DND-41 (cell line): ENCODE results near the gene IL11RA.

Experiments
- EZH2 ChIP-seq: IDR thresholded peaks from 3 replicates; pipeline ENCODE4 v1.6.1; 2012; ENCODE audit warnings: borderline replicate concordance, low read depth, mild to moderate bottlenecking, moderate library complexity, low read length, inconsistent platforms; ENCODE audit not compliant: severe bottlenecking
- TF ChIP-seq, protein P1 (sequence below): IDR thresholded peaks from 2 replicates; pipeline ENCODE4 v1.5.1; 2012; ENCODE audit warnings: borderline replicate concordance, low read length, moderate library complexity, mild to moderate bottlenecking; ENCODE audit not compliant: poor library complexity, severe bottlenecking; ENCODE audit errors: extremely low read depth

DNA sequence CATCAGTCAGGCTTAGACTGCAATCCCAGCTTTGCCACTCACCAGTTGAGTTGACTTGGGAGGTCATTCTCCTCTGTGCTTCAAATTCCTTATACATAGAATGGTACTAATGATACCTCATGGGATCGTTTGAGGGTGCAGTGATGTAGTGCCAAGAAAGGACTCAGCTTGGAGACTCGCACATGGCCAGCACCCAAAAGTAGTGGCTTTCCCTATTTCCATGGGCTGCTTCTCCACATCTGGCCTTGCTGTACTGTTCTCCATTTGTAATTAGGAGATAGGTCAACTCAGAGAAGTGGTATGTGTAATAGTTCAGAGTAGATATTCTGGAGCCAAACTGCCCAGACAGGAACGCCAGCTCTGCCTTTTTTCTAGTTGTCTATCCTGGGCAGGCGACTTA lies 33.6 kb downstream of the IL11RA start:
- TF ChIP-seq, protein P1, sequence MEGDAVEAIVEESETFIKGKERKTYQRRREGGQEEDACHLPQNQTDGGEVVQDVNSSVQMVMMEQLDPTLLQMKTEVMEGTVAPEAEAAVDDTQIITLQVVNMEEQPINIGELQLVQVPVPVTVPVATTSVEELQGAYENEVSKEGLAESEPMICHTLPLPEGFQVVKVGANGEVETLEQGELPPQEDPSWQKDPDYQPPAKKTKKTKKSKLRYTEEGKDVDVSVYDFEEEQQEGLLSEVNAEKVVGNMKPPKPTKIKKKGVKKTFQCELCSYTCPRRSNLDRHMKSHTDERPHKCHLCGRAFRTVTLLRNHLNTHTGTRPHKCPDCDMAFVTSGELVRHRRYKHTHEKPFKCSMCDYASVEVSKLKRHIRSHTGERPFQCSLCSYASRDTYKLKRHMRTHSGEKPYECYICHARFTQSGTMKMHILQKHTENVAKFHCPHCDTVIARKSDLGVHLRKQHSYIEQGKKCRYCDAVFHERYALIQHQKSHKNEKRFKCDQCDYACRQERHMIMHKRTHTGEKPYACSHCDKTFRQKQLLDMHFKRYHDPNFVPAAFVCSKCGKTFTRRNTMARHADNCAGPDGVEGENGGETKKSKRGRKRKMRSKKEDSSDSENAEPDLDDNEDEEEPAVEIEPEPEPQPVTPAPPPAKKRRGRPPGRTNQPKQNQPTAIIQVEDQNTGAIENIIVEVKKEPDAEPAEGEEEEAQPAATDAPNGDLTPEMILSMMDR = no peak
- TF ChIP-seq EZH2 = no peak
